GM19468 (cell line): ENCODE measurements around the gene FGR.

Source experiments
- ATAC-seq: cut with Tn5 transposase; IDR thresholded peaks from one replicate; pipeline ENCODE4 v1.9.1; 2021; ENCODE audit warnings: mild to moderate bottlenecking, moderate library complexity, moderate number of reproducible peaks; ENCODE audit not compliant: unreplicated experiment; ENCODE audit errors: extremely low read depth

Gene FGR

DNA sequence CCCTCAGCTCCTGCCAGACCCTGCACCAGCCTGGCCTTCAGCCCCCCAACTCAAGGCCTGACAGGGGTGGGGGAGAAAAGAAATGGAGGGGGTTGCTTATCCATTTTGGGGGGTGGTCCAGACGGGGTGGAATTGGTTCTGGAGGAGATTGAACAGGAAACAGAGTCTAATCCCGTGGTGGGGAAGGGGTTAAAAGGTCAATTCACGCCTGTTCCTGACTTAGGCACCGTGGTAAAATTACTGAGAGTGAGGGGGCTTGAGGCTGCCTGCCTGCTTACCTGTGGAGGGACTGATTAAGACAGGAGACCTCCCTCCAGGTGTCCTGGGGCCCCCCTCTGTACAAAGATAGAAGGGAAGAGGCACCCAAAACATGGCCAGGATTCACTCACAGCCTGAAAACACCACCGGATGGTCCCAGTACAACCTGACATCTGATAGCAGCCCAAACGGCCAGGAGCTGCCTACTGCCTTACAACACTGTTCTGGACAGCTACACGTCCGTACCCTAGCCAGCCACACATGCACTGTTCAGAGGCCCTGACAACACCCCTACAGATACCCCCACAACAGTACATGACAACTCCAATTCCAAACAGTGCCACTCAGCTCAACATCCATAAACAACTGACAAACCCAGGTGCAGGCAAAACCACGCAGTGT lies 62.8 kb downstream of the FGR start:
- no peak for ATAC-seq

DNA sequence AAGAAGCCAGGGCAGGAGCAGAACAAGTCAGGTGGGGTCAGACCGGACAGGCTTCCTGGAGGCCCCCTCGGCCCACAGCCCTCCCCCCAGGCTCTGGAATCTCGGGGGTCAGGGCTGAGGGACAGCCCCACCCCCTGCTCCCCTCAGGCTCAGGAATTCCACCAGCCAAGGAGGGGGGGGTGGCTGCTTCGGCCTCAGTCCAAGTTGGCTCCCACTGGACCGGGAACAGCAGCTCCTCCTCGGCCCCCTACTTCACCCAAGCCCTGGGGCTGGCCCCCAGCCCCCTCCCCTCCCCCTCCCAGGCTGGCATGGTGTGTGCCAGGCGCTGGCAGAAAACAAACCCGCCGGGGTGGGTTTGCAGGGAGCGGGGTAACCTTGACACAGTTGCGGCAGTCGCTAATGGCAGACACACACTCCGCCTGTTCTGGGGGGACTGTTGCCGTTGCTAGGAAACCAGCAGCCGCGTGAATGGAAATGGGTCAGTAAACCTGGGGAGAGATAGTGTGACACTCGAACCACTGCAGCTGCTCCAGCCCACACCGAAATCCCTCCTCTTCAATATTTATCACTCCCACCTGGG lies 63.5 kb downstream of the FGR start:
- ATAC-seq, result no peak

DNA sequence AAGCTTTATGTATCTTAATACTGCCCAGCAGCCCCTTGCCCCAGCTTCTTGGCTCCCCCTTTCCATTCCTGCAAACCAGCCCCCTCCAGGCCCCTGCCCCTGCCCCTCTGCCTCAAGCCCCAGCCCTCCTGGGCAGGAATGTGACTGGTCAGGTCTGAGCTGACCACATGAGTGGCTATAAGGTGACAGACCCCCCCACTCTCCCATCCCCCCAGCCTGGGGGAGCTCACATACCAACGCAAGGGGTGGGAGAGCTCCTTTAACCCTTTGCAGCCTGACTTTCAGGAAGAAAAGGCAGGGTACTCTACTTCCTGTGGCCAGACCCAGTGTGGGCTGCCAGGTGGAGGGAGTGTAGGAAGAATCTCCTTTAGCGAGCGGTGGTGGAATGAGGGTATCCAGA lies 64.2 kb downstream of the FGR start:
- no peak for ATAC-seq

DNA sequence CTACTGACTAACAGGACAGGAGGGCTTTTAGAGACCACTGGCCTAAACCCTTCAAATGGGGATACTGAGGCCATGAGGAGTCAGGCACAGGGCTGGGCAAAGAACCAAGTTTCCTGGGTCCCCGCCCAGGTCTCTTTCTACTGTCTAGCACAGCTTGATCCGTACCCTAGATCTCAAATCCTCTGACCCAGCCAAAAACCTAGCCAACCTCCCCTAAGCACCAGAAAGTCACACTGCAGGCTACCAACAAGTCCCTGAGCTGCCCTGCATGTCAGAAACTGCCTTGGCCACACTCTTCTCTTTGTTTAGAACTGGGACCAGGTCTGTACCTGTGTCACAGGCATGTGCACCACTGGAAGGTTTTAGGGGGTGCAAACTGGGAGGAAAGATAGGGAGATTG lies 64.6 kb downstream of the FGR start:
- no peak for ATAC-seq

DNA sequence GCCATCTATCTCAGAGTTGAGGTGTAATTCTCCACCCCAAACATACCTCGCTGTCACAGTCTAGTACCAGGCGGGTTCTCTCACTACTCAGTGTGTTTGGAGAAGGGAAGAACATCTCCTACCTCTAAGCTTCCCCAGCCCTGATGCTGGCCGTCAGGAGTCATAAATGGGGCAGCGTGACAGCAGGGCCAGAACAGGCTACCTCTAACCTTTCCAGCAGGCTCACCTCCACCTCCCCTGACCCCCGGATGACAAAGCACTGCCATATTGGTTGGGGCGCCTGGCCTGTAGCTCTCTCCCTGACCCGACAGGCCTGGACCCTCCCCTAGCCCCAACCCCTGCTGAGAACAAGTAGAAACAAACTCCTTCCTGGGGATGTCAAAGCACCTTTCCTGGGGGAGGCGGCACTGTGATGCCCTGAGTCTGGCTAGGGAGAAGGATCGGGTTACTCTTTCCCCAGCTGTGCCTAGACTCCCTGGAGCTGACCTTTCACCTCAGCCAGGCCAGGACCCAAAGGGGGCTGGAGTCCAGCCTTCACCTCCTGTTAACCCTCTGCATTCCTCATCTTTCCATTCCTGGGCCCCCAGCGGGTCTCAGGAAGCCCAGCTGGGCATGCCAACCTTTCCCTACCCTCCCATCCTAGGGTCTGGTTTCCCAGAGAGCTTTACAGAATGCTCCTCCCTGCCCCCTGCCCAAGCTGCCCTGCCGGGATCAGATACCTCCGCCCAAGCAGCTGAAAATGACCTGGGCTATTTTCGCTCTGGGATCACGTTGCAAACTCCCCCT lies 65.3 kb downstream of the FGR start:
- ATAC-seq, result no peak

DNA sequence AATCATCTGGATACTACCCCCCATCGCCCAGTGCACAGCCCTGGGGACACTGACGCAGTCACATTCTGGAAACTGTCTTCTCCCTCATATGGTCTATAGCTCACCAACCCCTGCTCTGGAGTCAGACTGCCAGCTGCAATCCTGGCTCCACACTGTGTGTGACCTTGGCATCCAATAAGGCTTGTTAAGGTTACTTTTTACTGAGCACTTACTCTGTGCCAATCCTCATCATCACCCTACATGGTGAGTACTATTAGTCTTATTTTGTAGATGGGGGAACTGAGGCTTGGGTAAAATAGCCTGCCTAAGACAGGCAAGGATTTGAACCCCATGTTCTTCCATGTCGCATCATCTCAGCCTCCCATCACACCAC lies 65.9 kb downstream of the FGR start:
- ATAC-seq, result no peak

DNA sequence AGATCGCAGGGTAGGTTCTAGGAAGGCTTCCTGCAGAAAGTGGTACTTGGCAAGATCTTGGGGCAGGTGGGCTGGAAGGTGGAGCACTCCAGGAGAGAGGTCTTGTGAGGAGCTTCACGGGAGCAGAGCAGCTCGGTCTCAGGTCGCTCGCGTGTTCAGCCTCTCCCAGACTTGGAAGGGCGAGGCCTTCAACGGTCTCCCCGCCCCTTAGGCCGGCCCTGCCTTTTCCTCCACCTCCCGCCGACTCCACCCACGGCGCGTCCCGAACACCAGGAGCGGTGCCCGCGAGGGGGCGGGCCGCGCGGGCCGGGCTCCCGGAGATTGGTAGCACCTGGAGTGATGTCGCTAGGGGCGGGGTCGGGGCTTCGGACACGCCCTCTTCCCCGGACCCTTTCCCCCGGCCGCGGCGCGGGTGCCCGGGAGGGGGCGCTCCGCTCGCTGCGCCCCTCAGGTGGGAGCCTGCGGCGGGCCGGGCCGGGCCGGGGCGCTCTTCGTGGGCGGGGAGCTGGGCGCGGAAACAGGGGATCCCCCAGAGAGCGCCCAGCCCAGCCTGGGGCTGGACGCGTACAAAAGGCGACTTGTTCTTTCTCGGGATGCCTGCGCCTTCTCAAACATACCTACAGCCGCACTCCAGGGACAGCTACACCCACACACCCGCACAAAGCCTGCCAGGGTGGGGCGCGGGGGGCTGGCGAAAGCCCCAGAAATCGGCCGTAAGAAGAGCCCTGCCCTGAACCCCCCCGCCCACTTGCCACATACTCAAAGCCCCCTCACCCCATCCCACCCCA lies 66.5 kb downstream of the FGR start:
- peak; percentile 55 for ATAC-seq

DNA sequence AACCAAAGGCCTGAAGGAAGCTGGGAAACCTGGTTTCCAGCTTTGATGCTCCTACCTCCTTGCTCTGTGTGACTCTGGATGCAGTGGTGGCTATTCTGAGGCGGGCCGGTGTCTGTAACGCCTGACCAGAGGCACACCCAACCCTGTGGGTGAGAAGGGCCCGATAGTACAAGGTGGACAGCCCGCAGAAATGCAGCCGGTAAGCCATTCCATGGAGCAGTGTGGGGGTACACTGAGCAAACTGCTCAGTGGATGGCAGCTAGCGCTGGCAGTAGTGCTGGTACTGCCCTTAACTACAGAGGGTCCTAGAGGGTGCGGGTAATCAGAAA lies 67.0 kb downstream of the FGR start:
- ATAC-seq, result no peak

DNA sequence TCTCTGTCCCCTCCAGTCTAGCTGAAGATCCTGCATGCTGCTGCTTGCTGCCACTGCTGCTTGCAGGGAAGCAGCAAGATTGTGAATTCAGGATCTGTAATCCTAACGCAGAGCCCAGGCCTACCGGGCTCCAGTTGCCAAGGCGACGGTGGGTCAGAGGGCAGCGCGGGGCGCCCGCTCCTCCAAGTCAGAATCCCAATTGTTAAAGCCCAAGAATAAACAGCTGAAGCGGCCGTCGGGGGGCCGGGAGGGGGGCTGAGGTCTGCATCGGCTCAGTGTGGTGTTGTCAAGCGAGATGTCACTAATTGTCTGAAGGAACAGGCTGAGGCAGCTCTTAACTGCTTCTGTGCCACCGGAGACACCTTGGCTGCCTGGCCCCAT lies 67.8 kb downstream of the FGR start:
- no peak for ATAC-seq

DNA sequence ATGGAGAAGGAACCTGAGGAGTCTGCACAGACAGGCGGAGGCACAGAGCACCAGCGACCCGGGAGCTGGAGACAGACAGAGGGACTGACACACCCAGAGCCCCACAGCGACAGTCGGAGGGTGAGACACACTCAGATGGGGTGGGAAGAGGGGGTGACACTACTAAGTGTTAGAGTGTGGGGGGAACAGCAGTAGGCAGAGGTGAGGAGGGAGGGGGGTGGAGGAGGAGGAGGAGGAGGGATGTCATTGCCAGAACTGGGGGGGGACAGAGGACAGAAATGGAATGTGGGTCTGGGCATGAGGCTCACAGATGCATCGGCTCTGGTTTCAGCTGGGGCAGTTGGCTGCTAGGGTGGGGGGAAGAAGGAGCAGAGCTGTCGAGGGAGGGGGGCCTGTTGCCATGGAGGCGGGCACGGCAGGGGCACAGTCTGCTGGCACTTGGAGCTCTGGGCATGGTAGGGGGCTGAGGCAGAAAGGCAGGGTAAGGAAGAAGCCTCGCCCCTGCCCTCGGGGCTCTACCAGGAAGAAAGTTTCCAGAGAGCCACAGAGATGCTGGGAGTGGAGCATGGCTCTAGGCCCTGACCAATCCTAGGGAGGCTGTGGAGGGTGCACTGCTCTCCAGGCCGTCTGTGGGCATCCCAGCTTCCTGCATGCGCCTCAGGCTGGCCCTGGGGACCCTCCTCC lies 68.4 kb downstream of the FGR start:
- no peak for ATAC-seq

DNA sequence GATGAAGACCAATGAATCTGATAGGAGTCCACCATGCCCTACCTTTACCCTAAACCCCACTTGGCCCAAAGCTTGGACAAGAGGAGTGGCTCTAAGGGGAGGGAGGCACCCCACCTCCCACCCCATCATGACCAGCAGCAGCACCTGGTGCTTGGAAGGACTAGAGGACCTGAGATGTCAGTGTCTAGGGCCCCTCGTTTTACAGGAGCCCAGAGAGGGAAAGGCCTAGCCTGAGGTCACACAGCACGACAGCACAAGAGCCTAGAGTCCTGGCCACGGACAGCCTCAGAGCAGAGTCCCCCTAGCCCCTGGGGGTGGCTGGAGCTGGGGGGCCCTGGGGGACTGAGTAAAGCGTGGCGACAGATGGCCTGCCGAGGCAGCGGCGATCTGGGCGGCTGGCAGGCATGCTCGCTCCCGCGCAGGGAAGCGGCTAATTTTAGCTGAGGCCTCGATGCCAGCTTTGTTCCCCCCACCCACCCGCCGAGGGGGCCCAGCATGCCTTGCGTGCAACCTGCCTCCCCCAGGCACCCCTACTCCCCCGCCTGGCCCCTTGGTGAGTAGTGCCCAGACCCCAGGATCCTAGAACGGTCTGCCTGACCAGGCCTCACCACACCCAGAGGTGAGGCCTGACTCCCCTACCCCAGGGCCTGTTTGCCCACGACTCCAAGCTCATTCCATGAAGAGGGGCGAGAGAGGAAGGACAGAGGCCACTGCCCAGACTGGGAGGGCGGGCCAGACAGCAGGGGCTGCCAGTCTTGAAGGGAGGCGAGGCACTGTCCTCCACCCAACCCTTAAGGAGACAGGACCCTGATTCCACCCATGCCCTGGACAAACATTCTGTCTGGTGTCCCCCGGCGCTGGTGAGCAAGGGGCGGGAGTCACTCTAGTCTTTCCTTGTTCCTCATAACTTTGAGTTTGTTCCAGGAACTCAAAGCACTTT lies 70.0 kb downstream of the FGR start:
- ATAC-seq, result no peak

DNA sequence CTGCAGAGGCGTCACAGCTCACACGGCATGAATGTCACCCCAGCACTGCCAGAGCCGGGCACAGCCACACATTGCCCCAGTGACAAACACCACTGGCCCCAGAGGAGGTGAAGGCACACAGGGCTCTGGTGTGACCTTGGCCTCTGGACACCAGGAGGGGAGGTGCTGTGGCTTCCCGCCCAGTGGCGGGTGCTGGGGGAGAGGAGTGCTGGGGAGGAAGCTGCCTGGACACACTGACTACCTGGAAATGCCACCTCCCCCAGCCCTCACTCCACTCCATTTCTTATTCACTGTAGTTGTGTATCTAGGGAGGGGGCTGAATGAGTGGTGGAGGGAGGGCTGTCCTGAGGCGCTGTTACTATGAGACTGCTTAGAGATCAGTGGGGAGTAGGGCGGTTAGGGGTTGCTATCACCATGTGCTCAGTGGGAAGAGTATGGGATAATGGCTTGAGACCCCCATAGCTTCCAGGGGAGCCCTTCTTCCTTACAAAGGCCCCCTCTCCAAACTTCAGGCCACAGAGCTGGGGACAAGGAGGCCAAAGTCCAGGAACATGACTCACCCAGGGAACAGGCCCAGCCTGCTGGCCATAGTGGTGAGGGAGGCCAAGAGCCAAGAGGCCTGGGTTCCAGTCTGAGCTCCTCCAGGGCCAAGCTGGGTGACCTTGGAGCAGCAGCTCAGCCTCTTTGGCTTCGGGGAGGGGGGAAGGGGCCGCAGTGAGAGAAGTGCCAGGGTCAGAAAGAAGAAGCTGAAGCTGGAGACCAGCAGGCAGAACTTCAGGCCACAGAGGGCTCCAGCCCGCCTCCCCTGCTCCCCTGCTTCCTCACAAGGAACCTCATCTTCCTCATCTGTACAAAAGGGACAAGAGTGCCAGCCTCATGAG lies 71.2 kb downstream of the FGR start:
- ATAC-seq, result no peak

DNA sequence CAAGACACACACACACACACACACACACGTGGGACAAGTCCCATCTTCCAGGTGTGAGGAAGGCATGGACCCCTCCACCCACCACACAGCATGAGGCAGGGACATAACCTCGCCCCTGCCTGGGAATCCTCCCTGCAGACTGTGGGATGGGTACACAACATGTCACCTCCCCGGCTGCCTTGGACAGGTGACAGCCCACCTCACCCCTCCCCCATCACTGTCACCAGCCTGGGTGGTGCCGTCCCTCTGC lies 71.7 kb downstream of the FGR start:
- no peak for ATAC-seq

DNA sequence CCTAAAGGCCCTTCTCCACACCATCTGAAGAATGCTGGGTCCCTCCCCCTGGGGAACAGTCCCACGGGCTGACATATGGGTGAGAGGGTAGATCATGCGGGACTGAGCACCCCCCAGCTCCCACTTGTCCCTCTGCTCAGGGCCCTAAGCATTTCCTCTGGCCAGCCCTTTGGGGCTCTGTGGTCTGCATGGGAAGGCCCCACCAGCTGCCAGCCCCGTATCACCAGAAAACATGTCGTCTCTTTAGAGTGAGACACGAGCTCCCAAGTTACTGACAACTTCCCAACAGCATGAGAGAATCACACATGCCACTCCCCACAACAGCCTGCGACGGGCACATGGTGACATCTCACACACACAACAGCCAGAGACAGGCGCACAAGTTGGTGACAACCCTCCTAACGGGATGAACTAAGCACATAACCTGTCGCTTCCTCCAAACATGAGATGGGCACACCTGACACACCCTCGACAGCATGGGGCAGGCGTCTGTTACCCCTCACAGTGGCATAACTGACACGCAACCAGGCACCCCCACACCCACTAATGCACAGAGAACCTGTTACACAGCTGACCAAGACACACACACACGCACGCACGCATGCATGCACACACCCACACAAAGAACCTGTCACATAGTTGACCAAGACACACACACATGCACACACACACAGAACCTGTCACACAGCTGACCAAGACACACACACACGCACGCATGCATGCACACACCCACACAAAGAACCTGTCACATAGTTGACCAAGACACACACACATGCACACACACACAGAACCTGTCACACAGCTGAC lies 72.2 kb downstream of the FGR start:
- no peak for ATAC-seq
